Skeletal muscle cell (primary cell): ENCODE data around the gene NOL4L.
A peak's percentile ranks its signal among the peaks of the same experiment; 100 is the strongest.

Source experiments
- DNase-seq: peaks from one replicate; pipeline ENCODE4 v3.0.0-alpha.2; 2010; ENCODE audit warnings: low read depth
- H3K4me3 ChIP-seq: 2 replicates; pipeline ENCODE4 v1.5.1; 2011; ENCODE audit warnings: low read depth, mild to moderate bottlenecking, control low read depth, low read length, moderate library complexity

NOL4L gene

GRCh38 chr20:32566379-32567374 is 18.5 kb downstream of the NOL4L start:
- no peak for DNase-seq

GRCh38 chr20:32565735-32566032 is 19.4 kb downstream of the NOL4L start:
- no peak overlapping the region for H3K4me3 ChIP-seq
- no peak for DNase-seq

More at GRCh38 chr20:32566379-32567374, 18.5 kb downstream of the NOL4L start:
- no peak overlapping the region for H3K4me3 ChIP-seq

- H3K4me3 ChIP-seq: no peak overlapping the region
Measured at GRCh38 chr20:32564921-32565734, 20.0 kb downstream of the NOL4L start.

GRCh38 chr20:32564440-32564839 is 20.7 kb downstream of the NOL4L start:
- no peak for DNase-seq
- no peak overlapping the region for H3K4me3 ChIP-seq

More at GRCh38 chr20:32564921-32565734, 20.0 kb downstream of the NOL4L start:
- no peak for DNase-seq

GRCh38 chr20:32563311-32564272 is 21.5 kb downstream of the NOL4L start:
- no peak for DNase-seq
- no peak overlapping the region for H3K4me3 ChIP-seq

- H3K4me3 ChIP-seq: no peak overlapping the region
- no peak for DNase-seq
Measured at GRCh38 chr20:32562495-32562911, 22.6 kb downstream of the NOL4L start.

GRCh38 chr20:32560989-32561830 is 23.9 kb downstream of the NOL4L start:
- no peak for DNase-seq
- no peak overlapping the region for H3K4me3 ChIP-seq

- H3K4me3 ChIP-seq: no peak overlapping the region
- DNase-seq: no peak
Measured at GRCh38 chr20:32560482-32560988, 24.6 kb downstream of the NOL4L start.

GRCh38 chr20:32559753-32560380 is 25.3 kb downstream of the NOL4L start:
- DNase-seq: no peak

GRCh38 chr20:32559205-32559752 is 25.9 kb downstream of the NOL4L start:
- no peak overlapping the region for H3K4me3 ChIP-seq
- no peak for DNase-seq

More at GRCh38 chr20:32559753-32560380, 25.3 kb downstream of the NOL4L start:
- no peak overlapping the region for H3K4me3 ChIP-seq

GRCh38 chr20:32558526-32558925 is 26.6 kb downstream of the NOL4L start:
- H3K4me3 ChIP-seq: no peak overlapping the region
- peak; percentile 22 for DNase-seq

- DNase-seq: no peak
- no peak overlapping the region for H3K4me3 ChIP-seq
Measured at GRCh38 chr20:32557319-32557718, 27.8 kb downstream of the NOL4L start.

GRCh38 chr20:32556312-32557184 is 28.6 kb downstream of the NOL4L start:
- H3K4me3 ChIP-seq: no peak overlapping the region
- no peak for DNase-seq

GRCh38 chr20:32555584-32555983 is 29.5 kb downstream of the NOL4L start:
- no peak for DNase-seq
- H3K4me3 ChIP-seq: no peak overlapping the region

- H3K4me3 ChIP-seq: no peak overlapping the region
- no peak for DNase-seq
Measured at GRCh38 chr20:32554965-32555289, 30.2 kb downstream of the NOL4L start.

GRCh38 chr20:32553618-32554017 is 31.5 kb downstream of the NOL4L start:
- H3K4me3 ChIP-seq: no peak overlapping the region
- DNase-seq: no peak

- no peak for DNase-seq
Measured at GRCh38 chr20:32551693-32552092, 33.4 kb downstream of the NOL4L start.

More at GRCh38 chr20:32551693-32552092, 33.4 kb downstream of the NOL4L start:
- H3K4me3 ChIP-seq: no peak overlapping the region
